K562 (cell line): ENCODE measurements around the gene MSRB3. TPM values are rescaled to one million over a fixed set of nuclear protein-coding genes. Genes with fewer than 3 reads are reported as not detected.

ENCODE experiments used
- ATAC-seq: fragments of 200-7000 bp; cut with Tn5 transposase; 3 replicates; pipeline ENCODE4 v1.9.1; 2020; ENCODE audit warnings: moderate library complexity
- BruUV-seq: library from RNA; stranded (reverse); fragments of 400-500 nt; replicated peaks from 2 replicates; lab custom pipeline; 2021; lab: Mats Ljungman, UMichigan
- CTCF ChIA-PET: fragments of 300-600 bp; formaldehyde crosslinking; extraction: SDS; loops from one replicate; lab custom pipeline; 2021; ENCODE audit warnings: low intra/inter-chr PET ratio; lab: Yijun Ruan, JAX
- POLR2A ChIA-PET: fragments of 300-600, 350-650 bp; sonication (Branson Sonifier 250); formaldehyde crosslinking; extraction: SDS; loops from one replicate; lab custom pipeline; 2021; ENCODE audit warnings: antibody characterized with exemption, inconsistent platforms; lab: Yijun Ruan, JAX
- DNase-seq, 4 experiments: peaks; one replicate each; pipeline versions ENCODE4 v3.0.0 to v3.0.0-alpha.2; 2011 to 2018; ENCODE audit warnings: low spot score in 3 of 4, mixed read lengths in 3 of 4; ENCODE audit errors: extremely low read depth in 1 of 4
- FAIRE-seq: peaks from 2 replicates; lab custom pipeline; 2011; peaks lifted over from hg19 to GRCh38; lab: Jason Lieb, UNC
- H2AFZ ChIP-seq: 2 replicates; pipeline ENCODE4 v1.6.0; 2011; ENCODE audit warnings: low read depth, low read length, control low read depth, inconsistent platforms
- H3K27ac ChIP-seq: fragments of 200-600 bp; 3 replicates; pipeline ENCODE4 v1.8.0; 2011; ENCODE audit warnings: low read depth, mild to moderate bottlenecking, control low read depth, inconsistent platforms, low read length, moderate library complexity, mixed read lengths; ENCODE audit errors: extremely low read depth
- H3K27me3 ChIP-seq, 2 experiments: fragments of 300-600 bp in 1 of 2; 2 replicates in 1 of 2; 3 replicates in 1 of 2; pipeline versions ENCODE4 v1.6.0 to v1.8.0; 2011; ENCODE audit warnings: inconsistent platforms in 2 of 2, low read length in 2 of 2, mild to moderate bottlenecking in 1 of 2, mixed read lengths in 1 of 2, moderate library complexity in 1 of 2; ENCODE audit not compliant: control insufficient read depth in 2 of 2, insufficient read depth in 2 of 2
- H3K36me3 ChIP-seq: fragments of 300-600 bp; 3 replicates; pipeline ENCODE4 v1.8.0; 2011; ENCODE audit warnings: mild to moderate bottlenecking, low read length, inconsistent platforms; ENCODE audit not compliant: control insufficient read depth, insufficient read depth
- H3K4me1 ChIP-seq, 2 experiments: fragments of 200-600 bp in 1 of 2; replicated peaks in 1 of 2; 2 replicates in 1 of 2; 3 replicates in 1 of 2; pipeline versions ENCODE4 v1.5.1 to v1.8.0; 2011; ENCODE audit warnings: inconsistent platforms in 2 of 2, low read length in 2 of 2, mild to moderate bottlenecking in 1 of 2, mixed read lengths in 1 of 2, moderate library complexity in 1 of 2; ENCODE audit not compliant: control insufficient read depth in 2 of 2, insufficient read depth in 2 of 2
- H3K4me2 ChIP-seq: 2 replicates; pipeline ENCODE4 v1.6.1; 2011; ENCODE audit warnings: low read length, control low read depth, inconsistent platforms, mixed read lengths; ENCODE audit not compliant: insufficient read depth
- H3K4me3 ChIP-seq: fragments of 200-600 bp; sonication (generic), shearing (Covaris generic); 2 replicates; pipeline ENCODE4 v1.5.1; 2016; ENCODE audit warnings: control low read depth, inconsistent platforms
- H3K79me2 ChIP-seq: fragments of 200-600 bp; 3 replicates; pipeline ENCODE4 v1.8.0; 2011; ENCODE audit warnings: low read length, inconsistent platforms; ENCODE audit not compliant: control insufficient read depth, insufficient read depth
- H3K9ac ChIP-seq, 2 experiments: 2 replicates each; pipeline versions ENCODE4 v1.6.0 to v1.6.1; 2011; ENCODE audit warnings: low read depth in 2 of 2, low read length in 2 of 2, control low read depth in 1 of 2, inconsistent platforms in 1 of 2, mild to moderate bottlenecking in 1 of 2, mixed read lengths in 1 of 2; ENCODE audit not compliant: insufficient read depth in 1 of 2
- H3K9me1 ChIP-seq: one replicate; pipeline ENCODE4 v1.6.0; 2011; ENCODE audit warnings: inconsistent platforms, mild to moderate bottlenecking, low read length, moderate library complexity; ENCODE audit not compliant: control insufficient read depth, insufficient read depth
- H3K9me3 ChIP-seq: replicated peaks from 2 replicates; pipeline ENCODE4 v1.5.1; 2011; ENCODE audit warnings: low read depth, low read length, inconsistent platforms; ENCODE audit not compliant: control insufficient read depth, insufficient read depth
- H4K20me1 ChIP-seq: replicated peaks from 2 replicates; pipeline ENCODE4 v1.6.1; 2011; ENCODE audit warnings: low read length, inconsistent platforms, mixed read lengths; ENCODE audit not compliant: control insufficient read depth, insufficient read depth
- ATF7 ChIP-seq: fragments of 450-650 bp; IDR thresholded peaks from 2 replicates; pipeline ENCODE4 v1.7.1; 2014; ENCODE audit warnings: mild to moderate bottlenecking, moderate library complexity
- EHMT2 ChIP-seq: fragments of 450-650 bp; IDR thresholded peaks from 2 replicates; pipeline ENCODE4 v1.6.1; 2018; ENCODE audit warnings: antibody characterized with exemption
- ETV6 ChIP-seq, 3 experiments: fragments of 150-350 bp in 1 of 3; sonication (generic) in 1 of 3; formaldehyde crosslinking in 1 of 3; IDR thresholded peaks; 2 replicates each; pipeline versions ENCODE4 v1.6.1 to v1.8.0; 2014 to 2022; ENCODE audit warnings: borderline replicate concordance in 2 of 3, low read depth in 2 of 3, antibody characterized with exemption in 1 of 3, low read length in 1 of 3, mild to moderate bottlenecking in 1 of 3, missing genetic modification reagents in 1 of 3
- HDAC1 ChIP-seq, 2 experiments: fragments of 450-650 bp; IDR thresholded peaks; 2 replicates each; pipeline ENCODE4 v1.6.1; 2016 to 2017; ENCODE audit warnings: inconsistent platforms in 1 of 2, mild to moderate bottlenecking in 1 of 2, moderate library complexity in 1 of 2
- HIVEP1 ChIP-seq: fragments of 250-450 bp; sonication (Bioruptor Pico); IDR thresholded peaks from 2 replicates; pipeline ENCODE4 v1.4.0; 2020; ENCODE audit warnings: mild to moderate bottlenecking
- JUNB ChIP-seq: fragments of 450-650 bp; formaldehyde crosslinking; conservative IDR thresholded peaks from 2 replicates; pipeline ENCODE4 v1.4.0; 2020; ENCODE audit warnings: mild to moderate bottlenecking
- L3MBTL2 ChIP-seq: fragments of 450-650 bp; IDR thresholded peaks from 2 replicates; pipeline ENCODE4 v1.6.1; 2016; ENCODE audit warnings: mild to moderate bottlenecking, moderate library complexity
- RBM14 ChIP-seq: fragments of 200-400 bp; formaldehyde crosslinking; IDR thresholded peaks from 2 replicates; pipeline ENCODE4 v1.6.1; 2018; ENCODE audit warnings: low read depth, mild to moderate bottlenecking, low read length, moderate library complexity, borderline replicate concordance; ENCODE audit not compliant: insufficient read depth
- SMARCC2 ChIP-seq: fragments of 450-650 bp; IDR thresholded peaks from 2 replicates; pipeline ENCODE4 v1.6.1; 2017; ENCODE audit warnings: antibody characterized with exemption, moderate library complexity, mild to moderate bottlenecking, low read depth
- SMARCE1 ChIP-seq: fragments of 450-650 bp; IDR thresholded peaks from 2 replicates; pipeline ENCODE4 v1.7.1; 2016; ENCODE audit warnings: mild to moderate bottlenecking
- ZFP30 ChIP-seq: fragments of 250-450 bp; sonication (Bioruptor Pico); IDR thresholded peaks from 2 replicates; pipeline ENCODE4 v1.8.0; 2022; ENCODE audit warnings: moderate library complexity, mild to moderate bottlenecking, inconsistent platforms, borderline replicate concordance
- ZNF551 ChIP-seq: fragments of 250-450 bp; sonication (Bioruptor Pico); IDR thresholded peaks from 2 replicates; pipeline ENCODE4 v1.5.0; 2021; ENCODE audit warnings: mild to moderate bottlenecking, moderate library complexity
- ZNF586 ChIP-seq: fragments of 450-650 bp; formaldehyde crosslinking; conservative IDR thresholded peaks from 2 replicates; pipeline ENCODE4 v1.4.0; 2020; ENCODE audit warnings: mild to moderate bottlenecking, moderate library complexity
- ZNF76 ChIP-seq: fragments of 250-450 bp; sonication (Bioruptor Pico); IDR thresholded peaks from 2 replicates; pipeline ENCODE4 v1.4.0; 2020; ENCODE audit warnings: mild to moderate bottlenecking, moderate library complexity, borderline replicate concordance
- WGBS: fragments of 100-300 bp; shearing (Covaris generic); methylation state at CpG from one replicate; pipeline ENCODE4 v1.1.6; 2016; ENCODE audit warnings: low coverage, mixed read lengths; ENCODE audit not compliant: insufficient coverage; ENCODE audit errors: missing lambda C conversion rate; 5-methylcytosine and 5-hydroxymethylcytosine counted together
- in situ Hi-C: fragments of 300-500 bp; cut with MboI; formaldehyde crosslinking; loops from 4 replicates; pipeline ENCODE4 v1.15.0; 2018; ENCODE audit warnings: inconsistent platforms, mixed read lengths
- intact Hi-C: fragments of 100-400 bp; cut with micrococcal nuclease; formaldehyde crosslinking; loops from 2 replicates; pipeline ENCODE4 v1.14.2; 2022
- polyA plus RNA-seq, 8 experiments: library from polyadenylated mRNA; depleted of rRNA in 4 of 8; stranded (reverse) in 5 of 8; unstranded in 3 of 8; fragments of >200 nt; fragmentation: Nextera tagmentation in 2 of 8; fragmentation: Illumina TruSeq in 1 of 8; extraction: Ambion mirVana in 2 of 8; extraction: Trizol in 1 of 8; gene quantifications; 2 replicates each; pipeline versions ENCODE4 v1.2.1 to v1.2.3, GENCODE V29; 2011 to 2014; ENCODE audit warnings: inconsistent platforms in 1 of 8, missing spikeins in 1 of 8
- total RNA-seq, 7 experiments: library from RNA; depleted of rRNA in 6 of 7; stranded (reverse); fragments of >200 nt in 6 of 7; fragmentation: Illumina TruSeq in 2 of 7; extraction: Trizol in 2 of 7; gene quantifications; 2 replicates each; pipeline versions ENCODE4 v1.2.1 to v1.2.3, GENCODE V29; 2011 to 2021; ENCODE audit warnings: low replicate concordance in 1 of 7
- TF ChIP-seq, protein P1 (sequence below): sonication (generic); formaldehyde crosslinking; IDR thresholded peaks from 2 replicates; pipeline ENCODE4 v1.8.0; 2023; ENCODE audit warnings: mild to moderate bottlenecking, missing genetic modification reagents
- TF ChIP-seq, protein P2 (sequence below), 2 experiments: IDR thresholded peaks; 2 replicates each; pipeline ENCODE4 v1.6.1; 2011; ENCODE audit warnings: borderline replicate concordance in 1 of 2, control low read depth in 1 of 2, low read depth in 1 of 2, low read length in 1 of 2, mild to moderate bottlenecking in 1 of 2, mixed read lengths in 1 of 2, moderate library complexity in 1 of 2; ENCODE audit not compliant: insufficient read depth in 1 of 2, insufficient read length in 1 of 2, poor library complexity in 1 of 2, severe bottlenecking in 1 of 2; ENCODE audit errors: extremely low read depth in 1 of 2
- TF ChIP-seq, protein P3 (sequence below): fragments of 450-650 bp; formaldehyde crosslinking; conservative IDR thresholded peaks from 2 replicates; pipeline ENCODE4 v1.4.0; 2022; ENCODE audit warnings: mild to moderate bottlenecking, missing genetic modification characterization

The MSRB3 gene
- total and polyA plus RNA-seq, 9 of the 15 experiments (the other 6 are each of a cell fraction or from before 2014, with no cell fraction given) = 0.04 TPM; not detected in 8

DNA sequence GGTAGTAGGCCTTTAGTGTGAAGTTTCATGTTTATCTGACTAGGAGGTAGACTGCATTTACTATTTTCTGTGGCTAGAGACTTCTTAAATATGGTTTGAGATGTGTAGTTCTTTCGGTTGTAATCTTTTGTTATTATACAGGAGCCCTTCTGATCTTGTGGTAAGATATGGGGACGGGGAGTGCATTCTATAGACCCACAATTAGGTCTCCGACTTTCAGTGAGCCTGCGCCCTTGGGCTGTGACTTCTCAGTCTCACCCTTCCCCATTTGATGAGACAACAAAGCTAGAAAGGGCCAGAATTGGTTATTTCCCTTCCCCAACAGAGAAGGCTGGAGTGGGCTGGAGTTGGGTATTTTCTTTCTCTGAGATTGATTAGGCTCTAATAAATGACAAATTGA, 130.0 kb downstream of the MSRB3 start (continued):
- TF ChIP-seq ETV6 (IDR thresholded peaks at IDR 0.05; ENCODE audit: borderline replicate concordance in 1 of 2, low read depth in 2 of 2, low read length in 1 of 2) (no peak), ETV6 (CRISPR knock-in tag; IDR thresholded peaks at IDR 0.05; ENCODE audit: borderline replicate concordance) (no peak), HDAC1 (IDR thresholded peaks at IDR 0.05) (no peak), EHMT2 (no peak), SMARCC2 (no peak), HIVEP1 (no peak)
- TF ChIP-seq, protein P1, sequence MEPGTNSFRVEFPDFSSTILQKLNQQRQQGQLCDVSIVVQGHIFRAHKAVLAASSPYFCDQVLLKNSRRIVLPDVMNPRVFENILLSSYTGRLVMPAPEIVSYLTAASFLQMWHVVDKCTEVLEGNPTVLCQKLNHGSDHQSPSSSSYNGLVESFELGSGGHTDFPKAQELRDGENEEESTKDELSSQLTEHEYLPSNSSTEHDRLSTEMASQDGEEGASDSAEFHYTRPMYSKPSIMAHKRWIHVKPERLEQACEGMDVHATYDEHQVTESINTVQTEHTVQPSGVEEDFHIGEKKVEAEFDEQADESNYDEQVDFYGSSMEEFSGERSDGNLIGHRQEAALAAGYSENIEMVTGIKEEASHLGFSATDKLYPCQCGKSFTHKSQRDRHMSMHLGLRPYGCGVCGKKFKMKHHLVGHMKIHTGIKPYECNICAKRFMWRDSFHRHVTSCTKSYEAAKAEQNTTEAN = no peak
- TF ChIP-seq, all 486 proteins: peak for 0

DNA sequence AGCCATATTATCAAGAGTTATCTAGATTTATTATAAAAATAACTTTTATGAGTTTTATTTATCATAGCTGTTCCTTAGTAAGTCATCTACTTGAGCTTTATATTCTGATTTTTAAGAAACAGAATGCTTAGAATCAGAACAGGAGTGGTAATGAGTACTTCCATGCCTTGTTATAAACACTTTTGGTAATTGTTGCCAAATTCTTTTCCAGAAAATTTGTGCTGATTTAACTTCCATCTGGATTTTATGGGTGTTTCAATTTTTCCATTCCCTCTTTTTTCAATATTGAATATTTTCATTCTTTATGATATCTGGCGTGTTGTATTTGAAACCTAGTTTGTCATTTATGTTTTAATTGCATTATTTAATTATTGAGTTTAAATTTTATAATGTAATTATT, 131.2 kb downstream of the MSRB3 start:
- TF ChIP-seq JUNB (CRISPR knock-in tag) = no peak
- TF ChIP-seq ATF7 = no peak
- no peak for TF ChIP-seq ZNF586
- TF ChIP-seq RBM14 = no peak
- no peak for TF ChIP-seq ZFP30
- TF ChIP-seq ZNF76 (CRISPR knock-in tag) = no peak
- TF ChIP-seq L3MBTL2 = no peak
- TF ChIP-seq, protein P2, sequence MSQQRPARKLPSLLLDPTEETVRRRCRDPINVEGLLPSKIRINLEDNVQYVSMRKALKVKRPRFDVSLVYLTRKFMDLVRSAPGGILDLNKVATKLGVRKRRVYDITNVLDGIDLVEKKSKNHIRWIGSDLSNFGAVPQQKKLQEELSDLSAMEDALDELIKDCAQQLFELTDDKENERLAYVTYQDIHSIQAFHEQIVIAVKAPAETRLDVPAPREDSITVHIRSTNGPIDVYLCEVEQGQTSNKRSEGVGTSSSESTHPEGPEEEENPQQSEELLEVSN (IDR thresholded peaks at IDR 0.05; ENCODE audit: borderline replicate concordance in 1 of 2, extremely low read depth in 1 of 2, insufficient read depth in 1 of 2, insufficient read length in 1 of 2, low read depth in 1 of 2, low read length in 1 of 2, poor library complexity in 1 of 2, severe bottlenecking in 1 of 2) = no peak
- TF ChIP-seq SMARCE1 = no peak
- TF ChIP-seq, protein P3, sequence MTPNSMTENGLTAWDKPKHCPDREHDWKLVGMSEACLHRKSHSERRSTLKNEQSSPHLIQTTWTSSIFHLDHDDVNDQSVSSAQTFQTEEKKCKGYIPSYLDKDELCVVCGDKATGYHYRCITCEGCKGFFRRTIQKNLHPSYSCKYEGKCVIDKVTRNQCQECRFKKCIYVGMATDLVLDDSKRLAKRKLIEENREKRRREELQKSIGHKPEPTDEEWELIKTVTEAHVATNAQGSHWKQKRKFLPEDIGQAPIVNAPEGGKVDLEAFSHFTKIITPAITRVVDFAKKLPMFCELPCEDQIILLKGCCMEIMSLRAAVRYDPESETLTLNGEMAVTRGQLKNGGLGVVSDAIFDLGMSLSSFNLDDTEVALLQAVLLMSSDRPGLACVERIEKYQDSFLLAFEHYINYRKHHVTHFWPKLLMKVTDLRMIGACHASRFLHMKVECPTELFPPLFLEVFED (CRISPR knock-in tag) = no peak
- no peak for TF ChIP-seq ZNF551
- TF ChIP-seq, all 486 proteins: peak for 0
- Histone ChIP-seq H4K20me1 (no peaks in the 10 kb centered on the region), H3K9me1 (no peaks in the 10 kb centered on the region), H3K9me3 (no peaks in the 10 kb centered on the region), H3K36me3 (no peaks in the 10 kb centered on the region), H3K79me2 (no peaks in the 10 kb centered on the region), H3K4me1 (no peaks in the 10 kb centered on the region), H3K4me3 (no peak overlapping the region), H3K9ac (no peak overlapping the region), H3K27me3 (no peaks in the 10 kb centered on the region), H2AFZ (no peak overlapping the region), H3K27ac (no peak overlapping the region), H3K4me2 (no peak overlapping the region)
- CTCF ChIA-PET = no interaction called here
- FAIRE-seq = no peak
- POLR2A ChIA-PET = no interaction called here
- intact Hi-C loops = no loop called here
- in situ Hi-C loops = no loop called here
- BruUV-seq = no TSS peak
- no peak for ATAC-seq
- no peak for DNase-seq
- WGBS = 0% methylated on average over 1 of the region's 1 CpG
